Thoracic aorta (tissue), 2 donors: ENCODE data around the gene STIP1. TPM values are rescaled to one million over a fixed set of nuclear protein-coding genes. Genes with fewer than 3 reads are reported as not detected.

Source experiments
- ATAC-seq: fragments of 150-250 bp; one replicate; pipeline ENCODE4 v1.8.0; 2017; ENCODE audit warnings: low read depth; ENCODE audit not compliant: insufficient number of reproducible peaks, low FRiP score
- DNase-seq: peaks from one replicate; pipeline ENCODE4 v3.0.0-alpha.2; 2020; ENCODE audit warnings: low spot score
- H3K27ac ChIP-seq, 2 donors: fragments of 200-600 bp; sonication (generic); 1 replicate in 1 of 2; 2 replicates in 1 of 2; pipeline ENCODE4 v1.5.1; 2016; ENCODE audit warnings: mild to moderate bottlenecking in 2 of 2, moderate library complexity in 2 of 2
- H3K27me3 ChIP-seq: fragments of 200-600 bp; sonication (generic); replicated peaks from 2 replicates; pipeline ENCODE4 v1.6.0; 2016; ENCODE audit warnings: mild to moderate bottlenecking; ENCODE audit not compliant: insufficient read depth
- H3K36me3 ChIP-seq: fragments of 200-600 bp; sonication (generic); one replicate; pipeline ENCODE4 v1.5.1; 2016
- H3K4me1 ChIP-seq, 2 donors: fragments of 200-600 bp; sonication (generic); 1 replicate in 1 of 2; 2 replicates in 1 of 2; pipeline versions ENCODE4 v1.5.1 to v1.6.0; 2016; ENCODE audit warnings: low read depth in 2 of 2, mild to moderate bottlenecking in 1 of 2; ENCODE audit not compliant: control insufficient read depth in 1 of 2
- H3K4me3 ChIP-seq: fragments of 200-600 bp; sonication (generic); 2 replicates; pipeline ENCODE4 v1.5.1; 2016; ENCODE audit warnings: mild to moderate bottlenecking
- H3K9me3 ChIP-seq: fragments of 200-600 bp; sonication (generic); 2 replicates; pipeline ENCODE4 v1.5.1; 2016
- total RNA-seq, 2 donors: library from RNA; depleted of rRNA; stranded (reverse); fragments of >200 nt; gene quantifications; one replicate each; pipeline versions ENCODE4 v1.1.0 to v1.2.3, GENCODE V29; 2016
- TF ChIP-seq, protein P1 (sequence below): fragments of 200-600 bp; sonication (generic); IDR thresholded peaks from one replicate; pipeline ENCODE4 v1.5.1; 2019; ENCODE audit warnings: antibody characterized with exemption

The STIP1 gene
- 10 to 100 TPM; 74.7 to 91.2 TPM for total RNA-seq

DNA sequence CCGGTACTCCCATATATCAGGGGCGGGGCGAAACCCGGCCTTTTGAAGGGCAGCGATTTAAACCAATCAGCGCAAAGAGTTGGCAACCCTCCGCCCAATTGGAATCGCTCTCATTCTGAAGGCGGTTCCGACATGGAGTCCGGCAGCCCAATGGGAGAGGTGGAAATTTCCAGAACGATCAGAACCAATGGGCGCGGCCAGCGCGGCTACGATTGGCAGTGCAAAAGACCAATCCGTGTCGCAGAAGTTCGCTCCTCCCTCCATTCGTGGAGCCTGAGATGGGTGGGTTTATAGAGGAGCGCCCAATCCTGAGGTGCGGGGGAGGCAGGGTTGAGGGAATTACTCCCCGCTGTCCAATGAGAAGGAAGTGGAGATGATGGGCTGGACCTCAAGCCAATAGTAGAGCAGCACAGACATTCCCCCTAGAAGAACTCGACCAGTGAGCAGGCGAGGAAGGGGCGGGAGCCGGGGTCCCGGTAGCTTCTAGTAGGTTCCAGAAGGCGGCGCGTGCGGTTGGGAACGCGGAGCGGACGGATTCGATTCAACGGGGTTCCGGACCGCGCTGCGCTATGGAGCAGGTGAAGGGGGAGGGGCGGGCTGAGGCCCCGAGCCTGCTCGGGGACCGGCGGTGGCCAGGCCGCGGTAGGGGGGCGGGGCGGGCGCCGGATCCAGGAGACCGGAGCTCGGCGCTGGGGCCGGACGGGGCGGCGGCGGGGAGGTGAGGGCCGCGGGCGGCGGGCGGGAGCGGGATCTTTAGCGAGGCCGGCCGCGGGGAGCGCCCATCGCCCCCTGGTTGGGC lies at the start of gene STIP1:
Gene STIP1, plus strand, starts transcription at position 479 of the 799 bp plus-strand sequence. Its CDS starts 91 bp downstream, at position 570.
- peaks cover 7% of the 10 kb centered on the region for H3K36me3 ChIP-seq
- H3K9me3 ChIP-seq: no peaks in the 10 kb centered on the region
- no peaks in the 10 kb centered on the region for H3K27me3 ChIP-seq
- peak within 1 kb of the TSS; percentile 77 for H3K4me3 ChIP-seq
- H3K27ac ChIP-seq: peak within 1 kb of the TSS; percentile 85 to 94
- ATAC-seq: peak; percentile 97
- H3K4me1 ChIP-seq: peaks cover 21 to 47% of the 10 kb centered on the region in 2 donors
- peak; percentile 99 for DNase-seq
- TF ChIP-seq, protein P1, sequence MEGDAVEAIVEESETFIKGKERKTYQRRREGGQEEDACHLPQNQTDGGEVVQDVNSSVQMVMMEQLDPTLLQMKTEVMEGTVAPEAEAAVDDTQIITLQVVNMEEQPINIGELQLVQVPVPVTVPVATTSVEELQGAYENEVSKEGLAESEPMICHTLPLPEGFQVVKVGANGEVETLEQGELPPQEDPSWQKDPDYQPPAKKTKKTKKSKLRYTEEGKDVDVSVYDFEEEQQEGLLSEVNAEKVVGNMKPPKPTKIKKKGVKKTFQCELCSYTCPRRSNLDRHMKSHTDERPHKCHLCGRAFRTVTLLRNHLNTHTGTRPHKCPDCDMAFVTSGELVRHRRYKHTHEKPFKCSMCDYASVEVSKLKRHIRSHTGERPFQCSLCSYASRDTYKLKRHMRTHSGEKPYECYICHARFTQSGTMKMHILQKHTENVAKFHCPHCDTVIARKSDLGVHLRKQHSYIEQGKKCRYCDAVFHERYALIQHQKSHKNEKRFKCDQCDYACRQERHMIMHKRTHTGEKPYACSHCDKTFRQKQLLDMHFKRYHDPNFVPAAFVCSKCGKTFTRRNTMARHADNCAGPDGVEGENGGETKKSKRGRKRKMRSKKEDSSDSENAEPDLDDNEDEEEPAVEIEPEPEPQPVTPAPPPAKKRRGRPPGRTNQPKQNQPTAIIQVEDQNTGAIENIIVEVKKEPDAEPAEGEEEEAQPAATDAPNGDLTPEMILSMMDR: peak; percentile 36

GRCh38 chr11:64136765-64137441 lies 49.1 kb upstream of the STIP1 start:
- H3K27me3 ChIP-seq: no peaks in the 10 kb centered on the region
- ATAC-seq (no peak), DNase-seq (no peak)
- no peak overlapping the region for H3K27ac ChIP-seq
- H3K36me3 ChIP-seq: no peaks in the 10 kb centered on the region
- TF ChIP-seq, protein P1: no peak
- no peaks in the 10 kb centered on the region for H3K9me3 ChIP-seq
- H3K4me3 ChIP-seq: no peak overlapping the region
- H3K4me1 ChIP-seq: no peaks in the 10 kb centered on the region

- Histone ChIP-seq H3K9me3 (no peaks in the 10 kb centered on the region), H3K27ac (no peak overlapping the region), H3K4me3 (no peak overlapping the region), H3K27me3 (no peaks in the 10 kb centered on the region), H3K36me3 (no peaks in the 10 kb centered on the region), H3K4me1 (no peaks in the 10 kb centered on the region)
- DNase-seq (no peak), ATAC-seq (no peak)
- TF ChIP-seq, protein P1: no peak
Observed at GRCh38 chr11:64138398-64138797, 47.6 kb upstream of the STIP1 start.

DNA sequence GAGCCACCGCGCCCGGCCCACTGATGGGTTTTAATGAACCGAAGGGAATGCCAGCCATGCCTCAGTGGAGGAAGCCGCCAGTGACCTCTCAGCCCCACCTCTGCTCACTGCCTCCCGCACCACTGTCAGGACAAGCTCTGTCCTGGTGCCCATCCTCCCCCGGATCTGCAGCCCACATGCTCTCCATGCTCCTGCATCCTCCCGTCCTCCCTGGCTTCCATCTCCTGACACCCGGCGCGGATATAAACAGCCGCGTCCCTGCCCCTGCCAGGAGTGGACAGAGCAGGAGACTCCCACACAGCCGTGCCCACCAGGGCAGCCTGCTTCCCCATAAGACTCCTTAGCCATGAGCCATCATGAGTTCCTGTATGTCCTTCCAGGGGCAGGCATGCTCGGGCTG lies 46.9 kb upstream of the STIP1 start:
- no peak for ATAC-seq
- no peak overlapping the region for H3K27ac ChIP-seq

GRCh38 chr11:64140082-64140481 lies 45.9 kb upstream of the STIP1 start:
- TF ChIP-seq, protein P1: no peak

More for the DNA sequence above, 46.9 kb upstream of the STIP1 start:
- TF ChIP-seq, protein P1: no peak
- Histone ChIP-seq H3K9me3 (no peaks in the 10 kb centered on the region), H3K4me1 (no peaks in the 10 kb centered on the region), H3K4me3 (no peak overlapping the region), H3K36me3 (no peaks in the 10 kb centered on the region), H3K27me3 (no peaks in the 10 kb centered on the region)
- DNase-seq: no peak

More at GRCh38 chr11:64140082-64140481, 45.9 kb upstream of the STIP1 start:
- DNase-seq (no peak), ATAC-seq (no peak)
- Histone ChIP-seq H3K4me1 (no peaks in the 10 kb centered on the region), H3K36me3 (no peaks in the 10 kb centered on the region), H3K27ac (no peak overlapping the region), H3K4me3 (no peak overlapping the region), H3K9me3 (no peaks in the 10 kb centered on the region), H3K27me3 (no peaks in the 10 kb centered on the region)
